GM23338 (cell line): Measurements from ENCODE around the gene TBC1D21. TPM values are rescaled to one million over a fixed set of nuclear protein-coding genes. Genes with fewer than 3 reads are reported as not detected.

Experiments used
- ATAC-seq: fragments of 200-7000 bp; cut with Tn5 transposase; 3 replicates; pipeline ENCODE4 v1.9.1; 2020
- DNase-seq: peaks from one replicate; pipeline ENCODE4 v3.0.0-alpha.2; 2015; ENCODE audit warnings: low spot score
- H2AFZ ChIP-seq: fragments of 200-600 bp; sonication (generic); 2 replicates; pipeline ENCODE4 v1.8.0; 2016; ENCODE audit warnings: antibody characterized with exemption, mild to moderate bottlenecking, moderate library complexity
- H3F3A ChIP-seq: fragments of 200-600 bp; sonication (generic); replicated peaks from 2 replicates; pipeline ENCODE4 v1.8.0; 2017; ENCODE audit warnings: antibody characterized with exemption, mixed run types, low read depth
- H3K27ac ChIP-seq: fragments of 200-600 bp; sonication (generic); 2 replicates; pipeline ENCODE4 v1.6.1; 2016; ENCODE audit warnings: low read depth
- H3K27me3 ChIP-seq: fragments of 200-600 bp; sonication (generic); 2 replicates; pipeline ENCODE4 v1.8.0; 2016; ENCODE audit warnings: mild to moderate bottlenecking, mixed run types, moderate library complexity; ENCODE audit not compliant: insufficient read depth
- H3K36me3 ChIP-seq: fragments of 200-600 bp; sonication (generic); 2 replicates; pipeline ENCODE4 v1.8.0; 2016; ENCODE audit warnings: mild to moderate bottlenecking; ENCODE audit not compliant: insufficient read depth
- H3K4me1 ChIP-seq: fragments of 200-600 bp; sonication (generic); 2 replicates; pipeline ENCODE4 v1.8.0; 2016; ENCODE audit warnings: mild to moderate bottlenecking, moderate library complexity; ENCODE audit not compliant: insufficient read depth
- H3K4me2 ChIP-seq: fragments of 200-600 bp; sonication (generic); 2 replicates; pipeline ENCODE4 v1.7.1; 2017; ENCODE audit warnings: mixed run types
- H3K4me3 ChIP-seq: fragments of 200-600 bp; sonication (generic); 2 replicates; pipeline ENCODE4 v1.6.1; 2016; ENCODE audit warnings: mixed run types
- H3K79me2 ChIP-seq: fragments of 200-600 bp; sonication (generic); replicated peaks from 2 replicates; pipeline ENCODE4 v1.8.0; 2017; ENCODE audit warnings: mild to moderate bottlenecking; ENCODE audit not compliant: insufficient read depth
- H3K9me2 ChIP-seq: fragments of 200-600 bp; sonication (generic); 2 replicates; pipeline ENCODE4 v1.8.0; 2017; ENCODE audit not compliant: insufficient read depth
- H4K20me1 ChIP-seq: fragments of 200-600 bp; sonication (generic); replicated peaks from 2 replicates; pipeline ENCODE4 v1.8.0; 2017; ENCODE audit warnings: mild to moderate bottlenecking; ENCODE audit not compliant: insufficient read depth
- H3K27ac Mint-ChIP-seq: 2 replicates; pipeline ENCODE4 v1.8.0; 2020; ENCODE audit warnings: inconsistent platforms, mild to moderate bottlenecking, moderate library complexity, mixed read lengths
- H3K27me3 Mint-ChIP-seq: 3 replicates; pipeline ENCODE4 v1.8.0; 2022; ENCODE audit warnings: low read depth, mild to moderate bottlenecking, moderate library complexity, mixed read lengths, inconsistent platforms; ENCODE audit not compliant: insufficient read depth, poor library complexity
- H3K36me3 Mint-ChIP-seq: 3 replicates; pipeline ENCODE4 v1.8.0; 2021; ENCODE audit warnings: low read depth, mild to moderate bottlenecking, inconsistent platforms, moderate library complexity, mixed read lengths
- H3K4me1 Mint-ChIP-seq: 3 replicates; pipeline ENCODE4 v1.8.0; 2020; ENCODE audit warnings: mild to moderate bottlenecking, inconsistent platforms, mixed read lengths
- H3K4me3 Mint-ChIP-seq: 3 replicates; pipeline ENCODE4 v1.8.0; 2021; ENCODE audit warnings: moderate library complexity, mild to moderate bottlenecking, inconsistent platforms, mixed read lengths
- H3K9me3 Mint-ChIP-seq: 3 replicates; pipeline ENCODE4 v1.8.0; 2020; ENCODE audit warnings: moderate library complexity, mild to moderate bottlenecking, inconsistent platforms, mixed read lengths
- CREB1 ChIP-seq: fragments of 250-450 bp; sonication (Bioruptor Pico); IDR thresholded peaks from 2 replicates; pipeline ENCODE4 v1.5.0; 2020; ENCODE audit warnings: low read depth, mild to moderate bottlenecking, moderate library complexity
- CTCF ChIP-seq, 2 experiments: fragments of 200-600 bp in 1 of 2; sonication (generic) in 1 of 2; conservative IDR thresholded peaks; 2 replicates each; pipeline versions ENCODE4 v1.5.1 to v1.6.1; 2016 to 2017; ENCODE audit warnings: antibody characterized with exemption in 2 of 2, low read depth in 2 of 2, mild to moderate bottlenecking in 2 of 2, moderate library complexity in 1 of 2
- POLR2AphosphoS5 ChIP-seq: IDR thresholded peaks from 2 replicates; pipeline ENCODE4 v1.6.1; 2016; ENCODE audit warnings: antibody characterized with exemption, low read depth
- ZNF114 ChIP-seq: fragments of 250-450 bp; sonication (Bioruptor Pico); IDR thresholded peaks from 2 replicates; pipeline ENCODE4 v1.5.0; 2020; ENCODE audit warnings: mild to moderate bottlenecking, moderate library complexity
- ZNF462 ChIP-seq: fragments of 250-450 bp; sonication (Bioruptor Pico); IDR thresholded peaks from 2 replicates; pipeline ENCODE4 v1.5.0; 2020; ENCODE audit warnings: mild to moderate bottlenecking, moderate library complexity
- polyA plus RNA-seq: library from polyadenylated mRNA; unstranded; fragments of >200 nt; fragmentation: Nextera tagmentation; extraction: Ambion mirVana; gene quantifications from 2 replicates; pipeline ENCODE4 v1.2.1, GENCODE V29; 2016
- total RNA-seq: library from RNA; depleted of rRNA; stranded (reverse); fragments of >200 nt; shearing (Covaris generic); gene quantifications from 2 replicates; pipeline ENCODE4 v1.2.3, GENCODE V29; 2014

Gene TBC1D21
- total and polyA plus RNA-seq, 2 experiments from 2014 or later, result not detected

GRCh38 chr15:73854265-73854664, 19.1 kb upstream of the TBC1D21 start:
- Histone ChIP-seq H3K27ac (no peak overlapping the region), H3K9me2 (peaks cover 5% of the 10 kb centered on the region; the same call in 1 of the 2 replicates), H3K36me3 (no peaks in the 10 kb centered on the region), H3F3A (no peaks in the 10 kb centered on the region), H3K4me3 (no peak overlapping the region), H3K27me3 (no peaks in the 10 kb centered on the region), H2AFZ (no peak overlapping the region), H3K4me1 (no peaks in the 10 kb centered on the region), H3K4me2 (no peak overlapping the region), H3K79me2 (no peaks in the 10 kb centered on the region), H4K20me1 (peaks cover 3% of the 10 kb centered on the region; the same call in 1 of the 2 replicates)
- DNase-seq (no peak), ATAC-seq (no peak)
- peaks cover 12% of the 10 kb centered on the region for H3K27me3 Mint-ChIP-seq
- H3K4me1 Mint-ChIP-seq, result peaks cover 10% of the 10 kb centered on the region
- no peaks in the 10 kb centered on the region for H3K36me3 Mint-ChIP-seq
- H3K9me3 Mint-ChIP-seq, result no peaks in the 10 kb centered on the region; the same call in 2 of the 3 replicates
- no peak for TF ChIP-seq ZNF114
- TF ChIP-seq ZNF462 (CRISPR knock-in tag), result no peak
- TF ChIP-seq CREB1 (CRISPR knock-in tag), result no peak
- TF ChIP-seq CTCF (conservative IDR thresholded peaks at IDR 0.05; ENCODE audit: low read depth in 2 of 2), result no peak
- no peak for TF ChIP-seq POLR2AphosphoS5
- H3K4me3 Mint-ChIP-seq, result no peak overlapping the region
- H3K27ac Mint-ChIP-seq, result no peak overlapping the region
